GM12892 (cell line): ENCODE measurements around the gene RXRB.

Source experiments
- POLR2A ChIP-seq: IDR thresholded peaks from 2 replicates; pipeline ENCODE4 v1.6.1; 2011; ENCODE audit warnings: low read depth, low read length, control low read depth
- POLR2AphosphoS5 ChIP-seq: IDR thresholded peaks from 2 replicates; pipeline ENCODE4 v1.6.1; 2011; ENCODE audit warnings: low read depth, low read length, control low read depth
- TAF1 ChIP-seq: IDR thresholded peaks from 2 replicates; pipeline ENCODE4 v1.6.1; 2011; ENCODE audit warnings: low read depth, mild to moderate bottlenecking, control low read depth, low read length, borderline replicate concordance

DNA sequence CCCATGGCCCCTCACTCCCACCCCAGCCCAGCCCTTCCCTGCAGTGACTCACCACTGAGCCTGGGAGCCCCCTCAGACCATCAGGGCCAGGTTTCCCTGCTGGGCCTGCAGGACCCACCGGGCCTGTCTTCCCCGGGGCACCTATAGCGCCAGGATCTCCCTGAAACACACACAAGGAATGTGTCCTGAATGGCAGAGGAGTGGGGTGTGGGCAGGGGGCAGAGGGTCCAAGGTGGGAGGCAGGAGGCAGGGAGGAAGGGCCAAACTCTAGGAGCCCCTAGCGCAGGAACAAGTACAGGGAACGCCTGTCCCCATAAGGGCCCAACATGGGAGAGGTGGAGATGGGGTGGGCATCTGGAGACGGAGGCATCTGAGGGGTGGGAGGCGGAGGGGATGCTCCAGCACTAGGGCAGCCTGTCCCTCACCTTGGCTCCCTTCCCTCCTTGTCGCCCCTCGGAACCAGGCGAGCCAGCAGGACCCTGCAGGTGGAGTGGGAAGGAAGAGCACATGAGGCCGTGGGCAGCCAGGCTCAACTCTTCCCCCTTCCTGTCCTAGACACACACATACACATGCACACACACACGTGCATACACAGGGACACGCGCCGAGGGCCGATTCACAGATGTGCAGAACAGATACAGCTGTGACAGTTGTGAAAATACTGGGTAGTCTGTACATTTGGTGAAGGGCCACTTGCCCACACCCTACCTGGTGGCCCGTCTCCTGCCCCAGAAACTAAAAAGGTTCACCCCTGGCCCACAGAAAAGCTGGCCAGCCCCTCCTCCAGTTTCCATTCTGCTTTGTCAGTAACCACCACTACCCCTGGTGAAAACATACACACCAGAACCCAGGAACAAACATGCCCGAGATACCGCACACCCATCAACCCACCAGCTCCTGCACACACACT lies 32.8 kb downstream of the RXRB start:
- TF ChIP-seq POLR2AphosphoS5 (no peak), POLR2A (no peak), TAF1 (no peak)
